Large intestine (tissue), 3 donors: Measurements from ENCODE around the gene SPATA13. TPM values are rescaled to one million over a fixed set of nuclear protein-coding genes. Genes with fewer than 3 reads are reported as not detected.

ENCODE experiments used
- DNase-seq, 2 donors: peaks; one replicate each; pipeline versions ENCODE4 v3.0.0 to v3.0.0-alpha.2; 2013
- H3K27ac ChIP-seq: one replicate; pipeline ENCODE4 v1.5.1; 2013; ENCODE audit warnings: low read length
- H3K27me3 ChIP-seq: 2 replicates; pipeline ENCODE4 v1.6.1; 2013; ENCODE audit warnings: low read length; ENCODE audit not compliant: control insufficient read depth, insufficient read depth
- H3K36me3 ChIP-seq: 2 replicates; pipeline ENCODE4 v1.6.1; 2013; ENCODE audit warnings: low read length; ENCODE audit not compliant: control insufficient read depth, insufficient read depth
- H3K4me1 ChIP-seq: one replicate; pipeline ENCODE4 v1.6.1; 2013; ENCODE audit warnings: low read length; ENCODE audit not compliant: control insufficient read depth, insufficient read depth
- H3K4me3 ChIP-seq: one replicate; pipeline ENCODE4 v1.5.1; 2013; ENCODE audit warnings: low read length
- H3K9me3 ChIP-seq: one replicate; pipeline ENCODE4 v1.6.1; 2013; ENCODE audit warnings: mild to moderate bottlenecking, low read depth, low read length, moderate library complexity; ENCODE audit not compliant: control insufficient read depth
- WGBS: methylation state at CpG from one replicate; pipeline ENCODE4 v1.1.5; 2013; ENCODE audit warnings: low lambda C conversion rate; ENCODE audit not compliant: insufficient coverage; 5-methylcytosine and 5-hydroxymethylcytosine counted together
- polyA plus RNA-seq: library from polyadenylated mRNA; unstranded; fragments of 120-200 nt; gene quantifications from one replicate; pipeline ENCODE4 v1.2.1, GENCODE V29; 2013

Gene SPATA13
- polyA plus RNA-seq, 1 donor = 19.9 TPM

DNA sequence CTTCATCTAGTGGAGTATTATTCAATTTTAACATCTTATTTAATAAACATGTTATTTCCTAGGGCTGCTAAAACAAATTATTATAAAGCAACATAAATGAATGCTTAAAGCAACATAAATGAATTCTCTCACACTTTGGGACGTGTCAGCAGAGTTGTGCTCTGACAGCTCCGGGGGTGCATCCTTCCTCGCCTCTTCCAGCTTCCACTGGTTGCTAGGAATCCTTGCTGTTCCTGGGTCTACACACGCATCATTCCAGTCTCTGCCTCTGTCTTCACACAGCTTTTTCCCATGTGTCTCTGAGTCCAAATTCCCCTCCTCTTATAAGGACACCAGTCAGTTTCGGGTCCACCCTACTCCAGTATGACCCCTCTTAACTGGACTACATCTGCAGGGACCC is 21.6 kb upstream of the SPATA13 start:
- no peak overlapping the region for H3K27ac ChIP-seq

DNA sequence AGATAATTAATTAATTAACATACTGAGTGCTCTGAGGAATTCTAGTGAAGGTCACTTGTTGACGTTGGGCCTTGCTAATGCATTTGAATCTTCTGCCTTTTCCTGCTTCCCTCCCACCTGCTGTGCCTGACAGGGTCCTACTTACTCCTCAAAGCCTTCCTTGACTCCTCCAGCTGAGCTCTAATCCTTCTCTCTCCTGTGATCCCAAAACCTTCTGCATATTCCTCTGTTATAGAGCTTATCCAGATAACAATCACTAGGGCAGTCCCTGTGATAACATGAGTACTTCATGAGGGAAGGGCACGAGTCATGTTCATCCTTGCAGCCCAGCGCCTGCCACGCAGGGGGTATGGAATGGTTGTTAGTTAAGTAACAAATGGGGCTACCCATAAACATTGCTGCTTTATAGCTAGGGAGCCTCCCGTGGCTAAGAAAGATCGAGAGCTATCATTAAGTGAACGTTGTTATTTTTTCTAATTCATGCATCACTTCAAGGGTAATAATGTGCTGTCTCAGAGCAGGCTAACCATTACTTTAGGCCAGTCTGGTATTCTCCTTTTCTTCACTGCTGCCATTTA is 19.1 kb upstream of the SPATA13 start:
- Histone ChIP-seq H3K36me3 (no peaks in the 10 kb centered on the region), H3K9me3 (no peaks in the 10 kb centered on the region), H3K4me1 (peaks cover 14% of the 10 kb centered on the region), H3K27me3 (no peaks in the 10 kb centered on the region), H3K4me3 (no peak overlapping the region), H3K27ac (no peak overlapping the region)
- WGBS = 61% methylated on average over 3 of the region's 7 CpGs
- DNase-seq = no peak

More for the DNA sequence above, 21.6 kb upstream of the SPATA13 start:
- WGBS = no CpG with 5 or more reads among the region's 5 CpGs
- no peak overlapping the region for H3K4me3 ChIP-seq
- no peaks in the 10 kb centered on the region for H3K36me3 ChIP-seq
- no peaks in the 10 kb centered on the region for H3K9me3 ChIP-seq
- DNase-seq = no peak
- no peaks in the 10 kb centered on the region for H3K4me1 ChIP-seq
- no peaks in the 10 kb centered on the region for H3K27me3 ChIP-seq

DNA sequence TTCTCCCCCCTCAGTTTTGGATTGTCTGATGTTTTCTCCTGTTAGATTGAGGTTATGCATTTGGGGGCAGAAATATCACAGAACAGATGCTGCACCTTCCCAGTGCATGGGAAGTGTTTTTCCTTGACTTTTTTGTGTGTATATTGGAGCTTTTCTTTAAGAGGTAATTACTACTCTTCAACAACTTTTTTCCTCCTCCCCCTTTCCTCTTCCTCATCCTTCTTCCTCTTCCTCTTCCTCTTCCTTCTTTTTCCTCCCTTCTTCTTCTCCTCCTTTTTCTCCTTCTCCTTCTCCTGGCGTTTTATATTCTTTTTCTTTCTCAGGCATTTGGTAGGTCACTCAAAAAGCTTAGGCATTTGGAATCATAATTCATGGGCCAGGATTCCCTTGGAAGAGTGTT is 18.1 kb upstream of the SPATA13 start:
- Histone ChIP-seq H3K4me1 (peaks cover 23% of the 10 kb centered on the region), H3K4me3 (no peak overlapping the region), H3K36me3 (no peaks in the 10 kb centered on the region), H3K27me3 (no peaks in the 10 kb centered on the region), H3K27ac (no peak overlapping the region), H3K9me3 (no peaks in the 10 kb centered on the region)
- no peak for DNase-seq
- 86% methylated on average over 1 of the region's 1 CpG for WGBS

DNA sequence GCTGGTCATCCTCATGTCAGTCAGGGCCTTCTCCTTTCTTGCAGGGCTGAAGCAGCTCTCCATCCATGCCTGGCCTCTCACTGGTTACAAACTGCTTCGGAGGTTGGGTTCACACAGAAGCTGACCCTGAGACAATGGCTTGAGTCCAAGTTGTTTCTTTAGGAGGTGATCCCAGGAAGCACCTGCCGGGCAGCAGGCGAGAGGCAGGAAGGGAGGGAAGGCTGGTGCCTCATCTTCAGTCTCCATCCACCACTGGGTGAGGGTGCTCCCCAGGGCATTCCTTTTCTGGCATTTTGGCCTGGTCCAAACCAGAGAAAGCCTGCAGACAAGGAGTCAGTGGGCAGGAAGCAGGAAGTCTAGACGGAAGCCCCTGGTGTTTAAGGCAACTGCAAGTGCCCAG is 17.6 kb upstream of the SPATA13 start:
- Histone ChIP-seq H3K27me3 (no peaks in the 10 kb centered on the region), H3K4me1 (peaks cover 25% of the 10 kb centered on the region), H3K4me3 (no peak overlapping the region), H3K27ac (no peak overlapping the region), H3K9me3 (no peaks in the 10 kb centered on the region), H3K36me3 (no peaks in the 10 kb centered on the region)
- DNase-seq = no peak
- no CpG with 5 or more reads among the region's 4 CpGs for WGBS

DNA sequence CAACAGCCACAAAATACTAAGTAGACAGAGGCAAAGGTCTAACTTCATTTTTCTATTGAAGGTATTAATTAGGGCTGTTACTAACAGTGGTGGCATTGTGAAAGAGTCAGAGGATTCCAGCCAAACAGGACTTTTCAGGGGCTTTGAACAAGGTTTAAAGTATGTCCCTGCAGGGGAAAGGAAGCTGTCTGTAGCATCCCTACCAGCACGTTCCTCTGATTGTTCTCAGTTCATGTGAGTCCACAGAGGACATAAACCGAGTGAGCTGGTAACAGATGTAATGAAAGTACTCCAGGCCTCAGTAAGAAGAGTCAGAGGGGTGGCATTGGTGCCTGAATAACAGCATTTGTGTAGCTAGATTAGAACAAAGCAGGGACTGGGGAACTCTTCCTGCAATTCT is 15.3 kb upstream of the SPATA13 start:
- H3K27me3 ChIP-seq = no peaks in the 10 kb centered on the region
- WGBS = no CpG with 5 or more reads among the region's 2 CpGs
- peak in 1 of 2 donors; percentile 67 for DNase-seq
- no peaks in the 10 kb centered on the region for H3K9me3 ChIP-seq
- H3K4me3 ChIP-seq = no peak overlapping the region
- no peaks in the 10 kb centered on the region for H3K36me3 ChIP-seq
- H3K27ac ChIP-seq = no peak overlapping the region
- H3K4me1 ChIP-seq = peaks cover 28% of the 10 kb centered on the region

DNA sequence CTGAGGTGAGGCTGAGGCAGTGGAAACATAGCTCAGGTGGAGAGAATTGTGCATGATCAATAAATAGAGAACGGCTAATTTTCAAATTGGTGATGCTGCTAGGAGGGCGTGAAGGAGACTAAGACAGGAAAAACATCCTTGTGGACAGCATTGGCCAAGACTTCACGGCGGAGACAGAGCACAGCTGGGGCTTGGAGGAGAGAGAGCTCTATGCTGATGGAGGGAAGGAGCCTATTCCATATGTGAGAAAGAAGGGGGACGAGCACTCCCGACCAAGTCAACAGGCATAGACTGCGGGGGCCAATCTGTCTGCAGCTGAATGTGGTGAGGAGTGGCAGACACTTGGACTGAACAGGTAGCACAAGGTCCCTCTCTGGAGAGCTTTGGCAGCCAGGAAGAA is 14.8 kb upstream of the SPATA13 start:
- Histone ChIP-seq H3K4me3 (no peak overlapping the region), H3K9me3 (no peaks in the 10 kb centered on the region), H3K27me3 (no peaks in the 10 kb centered on the region), H3K36me3 (no peaks in the 10 kb centered on the region), H3K27ac (no peak overlapping the region), H3K4me1 (peaks cover 28% of the 10 kb centered on the region)
- DNase-seq = no peak
- WGBS = no CpG with 5 or more reads among the region's 7 CpGs

DNA sequence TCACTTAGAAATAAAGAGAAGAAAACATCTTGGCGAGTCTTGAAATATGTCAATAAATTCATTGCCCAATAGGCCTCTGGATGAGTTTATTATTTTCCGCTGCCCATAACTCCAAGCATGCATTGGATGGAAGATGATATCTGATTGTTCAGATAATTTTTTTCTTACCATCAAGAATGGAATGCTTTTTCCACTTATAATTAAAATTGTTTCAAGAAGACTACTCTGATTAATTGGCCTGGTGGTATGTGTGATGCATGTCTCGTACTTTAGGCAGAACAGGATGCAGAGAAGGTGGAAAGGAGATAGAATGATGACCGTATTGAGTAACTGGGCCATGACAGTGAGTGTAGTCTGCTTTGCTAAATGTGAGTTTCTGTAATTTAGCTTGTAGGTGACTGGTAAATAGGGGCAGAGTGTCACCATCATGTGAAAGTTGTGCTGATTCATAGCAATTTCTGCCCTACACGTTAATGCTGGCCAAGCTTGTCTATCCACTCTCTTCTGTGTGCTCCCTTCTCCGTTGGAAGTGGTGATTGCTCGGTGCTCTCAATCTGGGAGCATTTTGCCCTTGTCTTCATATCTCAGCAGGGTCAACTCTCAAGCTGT is 13.5 kb upstream of the SPATA13 start:
- peak overlapping the region; percentile 27 for H3K27ac ChIP-seq
- no peak for DNase-seq
- no peaks in the 10 kb centered on the region for H3K9me3 ChIP-seq
- WGBS = 43% methylated on average over 4 of the region's 7 CpGs
- no peak overlapping the region for H3K4me3 ChIP-seq
- H3K4me1 ChIP-seq = peaks cover 28% of the 10 kb centered on the region
- no peaks in the 10 kb centered on the region for H3K27me3 ChIP-seq
- no peaks in the 10 kb centered on the region for H3K36me3 ChIP-seq

DNA sequence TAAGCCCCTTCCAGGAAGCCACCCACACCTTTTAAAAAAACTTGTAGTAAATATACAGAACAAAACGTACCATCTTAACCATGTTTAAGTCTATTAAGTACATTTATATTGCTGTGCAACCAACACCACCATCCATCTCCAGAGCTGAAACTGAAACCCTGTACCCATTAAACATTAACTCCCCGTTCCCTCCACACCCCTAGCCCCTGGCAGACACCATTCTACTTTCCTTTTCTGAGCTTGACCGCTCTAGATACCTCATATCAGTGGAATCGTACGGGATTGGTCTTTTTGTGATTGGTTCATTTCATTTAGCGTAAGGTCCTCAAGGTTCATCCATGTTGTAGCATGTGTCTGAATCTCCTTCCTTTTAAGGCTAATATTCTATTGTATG is 13.0 kb upstream of the SPATA13 start:
- no peaks in the 10 kb centered on the region for H3K9me3 ChIP-seq
- peak in 1 of 2 donors; percentile 75 for DNase-seq
- H3K27ac ChIP-seq = peak overlapping the region; percentile 27
- no peaks in the 10 kb centered on the region for H3K36me3 ChIP-seq
- no peak overlapping the region for H3K4me3 ChIP-seq
- H3K27me3 ChIP-seq = no peaks in the 10 kb centered on the region
- H3K4me1 ChIP-seq = peaks cover 32% of the 10 kb centered on the region
- 0% methylated on average over 1 of the region's 6 CpGs for WGBS

DNA sequence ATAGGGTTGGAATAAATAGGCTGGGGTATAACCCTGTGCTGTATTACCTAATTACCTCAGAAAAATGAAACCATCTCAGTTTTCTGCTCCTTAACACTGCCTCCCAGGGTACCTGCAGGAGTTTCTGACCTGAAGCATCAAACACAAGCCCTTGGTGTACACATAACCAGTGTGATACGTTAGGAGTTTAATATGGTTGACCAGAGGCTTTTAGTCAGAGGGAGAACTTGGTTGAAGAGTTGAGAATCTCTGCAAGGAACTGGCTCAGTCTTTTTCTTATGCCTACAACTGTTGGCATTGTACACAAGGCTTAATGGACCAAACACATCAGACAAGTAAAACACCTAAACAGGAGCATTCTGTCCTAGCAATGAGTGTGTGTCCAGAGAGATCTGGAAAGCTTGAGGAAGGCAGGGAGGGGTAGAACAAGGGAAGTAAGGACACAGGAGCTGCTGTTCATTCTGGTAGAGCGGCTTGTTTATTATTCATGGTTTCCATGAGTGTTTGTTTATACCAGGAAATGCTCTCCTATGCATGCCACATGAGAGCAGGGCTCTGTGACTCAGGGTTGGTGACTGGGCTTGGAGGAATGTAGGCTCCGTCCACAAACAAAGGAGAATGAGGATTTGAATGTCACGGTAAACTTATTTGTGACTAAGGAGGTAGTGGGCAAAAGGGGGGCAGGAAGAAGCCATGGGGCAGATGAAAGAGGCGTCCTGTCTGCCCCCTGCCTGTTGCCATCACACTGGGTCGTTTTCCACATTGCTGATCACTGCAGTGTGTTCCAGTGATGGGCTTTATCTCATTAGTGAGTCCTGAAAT is 11.9 kb upstream of the SPATA13 start:
- Histone ChIP-seq H3K9me3 (no peaks in the 10 kb centered on the region), H3K27ac (no peak overlapping the region), H3K4me3 (no peak overlapping the region), H3K4me1 (peaks cover 41% of the 10 kb centered on the region), H3K27me3 (no peaks in the 10 kb centered on the region), H3K36me3 (no peaks in the 10 kb centered on the region)
- WGBS = 84% methylated on average over 3 of the region's 6 CpGs
- DNase-seq = peak in 1 of 2 donors; percentile 51

DNA sequence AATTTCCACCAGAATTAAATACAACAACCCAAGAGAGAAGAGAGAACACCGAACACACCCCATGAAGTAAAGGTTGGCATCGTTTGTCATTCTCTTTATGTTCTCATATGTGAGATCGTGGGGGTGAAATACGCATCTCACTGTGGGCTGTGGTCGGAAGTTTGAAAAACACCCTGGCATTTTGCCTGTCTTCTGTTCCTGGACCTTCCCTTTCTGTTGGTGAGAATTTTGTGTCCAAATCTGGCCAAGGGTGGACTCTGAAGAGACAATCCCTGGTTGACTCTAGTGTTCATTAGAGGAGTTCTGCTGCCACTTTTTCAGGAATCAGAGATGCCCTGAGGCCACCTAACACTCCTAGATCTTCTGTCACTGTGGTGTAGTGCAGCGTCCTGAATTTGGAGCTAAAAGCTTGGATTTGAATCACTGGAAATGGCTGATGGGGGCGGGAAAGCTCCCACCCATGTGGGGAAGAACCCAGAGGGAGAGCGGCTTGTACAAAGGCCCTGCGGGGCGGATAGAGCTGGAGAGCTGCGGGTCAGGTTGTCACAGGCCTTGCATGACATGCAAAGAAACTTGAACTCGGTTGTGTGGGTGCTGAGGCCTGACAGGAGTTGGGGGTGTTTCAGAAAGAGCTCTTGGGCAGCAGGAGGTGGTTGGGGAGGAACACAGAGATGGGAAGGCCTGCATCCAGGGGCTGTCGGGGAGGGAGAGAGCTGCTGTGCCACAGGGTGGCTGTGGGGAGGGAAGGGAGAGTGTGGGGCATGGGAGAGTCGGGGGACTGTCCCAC is 11.1 kb upstream of the SPATA13 start:
- no peak for DNase-seq
- Histone ChIP-seq H3K27me3 (no peaks in the 10 kb centered on the region), H3K36me3 (no peaks in the 10 kb centered on the region), H3K4me1 (peaks cover 47% of the 10 kb centered on the region), H3K4me3 (no peak overlapping the region), H3K27ac (no peak overlapping the region), H3K9me3 (no peaks in the 10 kb centered on the region)
- 95% methylated on average over 6 of the region's 14 CpGs for WGBS
